Stimulated activated CD4-positive, alpha-beta T cell treated with anti-CD3 and anti-CD28 coated beads, Interleukin-15, amount 100 ng/mL, for 24 hours (primary cell): ENCODE results near the gene CCDC6.

Source experiments
- DNase-seq: peaks from one replicate; pipeline ENCODE4 v3.0.0-alpha.2; 2020

CCDC6 gene

DNA sequence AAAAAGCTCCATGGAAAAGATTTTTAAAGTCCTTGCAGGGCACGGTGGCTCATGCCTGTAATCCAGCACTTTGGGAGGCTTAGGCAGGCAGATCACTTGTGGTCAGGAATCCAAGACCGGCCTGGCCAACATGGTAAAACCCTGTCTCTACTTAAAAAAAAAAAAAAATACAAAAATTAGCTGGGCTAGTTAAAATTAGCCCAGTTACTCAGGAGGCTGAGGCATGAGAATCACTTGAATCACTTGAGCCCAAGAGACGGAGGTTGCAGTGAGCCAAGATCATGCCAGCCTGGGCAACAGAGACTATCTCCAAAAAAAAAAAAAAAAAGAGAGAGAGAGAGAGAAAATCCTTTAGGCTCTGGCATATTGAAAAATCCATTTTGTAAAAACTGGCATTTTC is 61.9 kb downstream of the CCDC6 start:
- DNase-seq = no peak

DNA sequence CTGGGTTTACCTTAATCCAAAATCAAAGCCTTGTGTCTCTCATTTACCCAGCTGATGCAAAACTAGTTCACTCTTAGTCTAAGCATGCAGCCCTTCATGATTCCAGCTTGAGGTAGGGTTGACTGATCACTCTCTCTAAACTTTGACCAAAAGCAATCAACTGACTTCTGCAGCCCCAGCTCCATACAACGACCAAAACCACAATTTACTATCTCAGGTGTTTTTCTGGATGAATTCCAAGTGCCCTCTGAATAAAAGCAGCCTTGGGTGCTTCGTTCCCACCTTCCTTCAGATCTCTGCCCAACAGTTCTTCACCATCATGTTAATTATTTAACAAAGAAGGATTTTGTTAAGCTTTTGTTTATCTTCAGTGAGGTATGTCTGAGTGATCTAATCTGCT is 62.6 kb downstream of the CCDC6 start:
- DNase-seq = no peak

- no peak for DNase-seq
Measured at GRCh38 chr10:59839576-59839975, 66.8 kb downstream of the CCDC6 start.

DNA sequence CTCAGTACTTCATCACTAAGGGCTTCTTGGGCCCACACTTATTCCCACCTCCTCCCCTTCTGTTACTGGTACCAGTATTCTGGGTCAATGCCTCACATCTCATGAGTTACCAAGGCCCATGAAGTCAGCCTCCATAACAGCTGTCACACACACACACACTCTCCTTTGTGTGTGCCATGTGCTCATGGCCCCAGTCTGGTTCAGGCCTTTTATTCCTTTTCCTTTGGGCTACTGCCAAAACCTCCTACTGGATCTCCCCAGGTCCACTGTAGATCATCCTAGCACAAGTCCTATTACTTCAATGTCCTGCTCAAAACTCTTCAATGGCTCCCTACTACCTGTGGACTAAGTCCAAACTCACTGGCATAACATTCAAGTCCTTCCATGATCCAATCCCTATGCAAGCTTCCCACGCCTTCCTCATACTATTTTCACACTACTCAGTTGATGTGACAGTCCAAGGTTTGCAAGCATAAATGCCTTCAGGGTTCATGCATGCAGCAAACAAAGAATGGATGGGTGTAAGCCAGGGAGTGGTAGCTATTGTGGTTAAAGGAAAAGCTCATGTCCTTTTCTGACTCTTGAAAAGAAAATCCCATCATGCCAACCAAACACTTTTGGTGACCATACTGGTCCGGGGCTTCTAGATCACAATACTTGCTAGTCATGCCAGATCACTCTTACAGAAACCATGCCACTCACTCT is 68.1 kb downstream of the CCDC6 start:
- DNase-seq = no peak

DNA sequence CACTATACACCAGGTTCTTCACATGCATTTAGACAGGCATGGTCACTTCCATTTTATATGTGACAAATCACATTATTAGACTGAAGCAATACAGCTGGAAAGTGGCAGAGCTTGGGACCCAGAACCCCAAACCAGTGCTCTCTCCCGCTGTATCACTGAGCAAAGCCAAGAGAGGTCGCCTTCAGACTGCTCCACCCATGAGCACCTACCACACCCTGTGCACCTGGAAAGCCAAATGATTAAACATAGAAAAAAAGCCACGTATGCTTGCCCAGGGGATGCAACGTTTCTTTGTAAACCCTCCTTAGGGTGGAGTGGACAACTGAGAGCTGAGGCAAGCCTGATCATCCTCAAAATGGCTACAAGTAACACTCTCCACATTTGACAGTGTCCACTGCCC is 72.5 kb downstream of the CCDC6 start:
- no peak for DNase-seq

GRCh38 chr10:59832506-59832905 is 73.8 kb downstream of the CCDC6 start:
- DNase-seq = no peak

- DNase-seq = no peak
Measured at GRCh38 chr10:59831658-59832503, 74.5 kb downstream of the CCDC6 start.

DNA sequence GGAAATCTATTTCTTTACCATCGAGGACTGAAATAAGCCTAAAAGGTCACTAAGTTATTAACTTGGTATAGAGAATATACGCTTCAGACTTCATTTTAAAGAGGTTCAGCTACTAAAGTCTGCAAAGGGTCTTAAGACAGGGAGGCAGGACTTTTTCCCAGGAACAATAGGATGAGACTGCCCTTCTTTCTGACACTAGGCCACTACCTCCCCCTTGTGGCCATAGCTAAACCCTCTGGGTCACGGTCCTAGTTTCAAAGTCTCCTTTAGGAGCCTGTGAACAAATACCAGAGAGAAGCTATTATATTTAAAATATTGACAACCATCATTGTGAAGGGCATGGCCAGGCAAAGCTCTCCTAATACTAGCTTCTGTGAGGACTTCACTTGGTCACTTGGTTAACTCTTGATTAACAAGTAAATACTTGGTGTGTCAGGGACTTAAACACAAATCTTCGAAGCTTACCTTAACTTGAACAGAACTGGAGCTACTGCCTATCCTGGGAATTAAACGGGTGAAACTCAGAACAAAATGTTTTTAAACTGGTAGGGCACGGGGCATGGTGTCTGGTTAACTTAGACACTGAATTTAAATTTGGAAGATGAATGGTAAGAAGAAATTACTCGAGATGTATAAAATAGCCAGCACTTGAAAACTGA is 75.6 kb downstream of the CCDC6 start:
- peak; percentile 38 for DNase-seq

GRCh38 chr10:59829601-59830000 is 76.8 kb downstream of the CCDC6 start:
- no peak for DNase-seq

GRCh38 chr10:59829024-59829423 is 77.3 kb downstream of the CCDC6 start:
- no peak for DNase-seq

DNA sequence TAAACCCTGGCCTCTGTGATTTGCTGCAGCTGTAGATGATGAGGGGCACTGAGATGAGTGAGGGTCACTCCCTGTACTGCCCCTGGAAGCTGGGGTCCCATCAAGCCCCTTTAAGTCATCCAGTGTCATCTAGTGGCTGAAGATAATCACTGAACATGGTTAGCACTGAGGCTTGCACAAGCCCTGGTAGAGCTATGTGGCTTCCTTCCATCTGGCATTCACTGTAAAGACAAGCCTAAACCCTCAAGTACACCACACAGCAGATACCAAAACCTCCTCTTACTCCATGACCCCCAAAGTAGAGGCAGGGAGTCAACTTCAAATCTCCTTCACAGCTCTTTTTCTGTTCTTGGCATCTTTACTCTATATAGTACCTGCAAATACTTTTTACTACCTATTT is 80.4 kb downstream of the CCDC6 start:
- DNase-seq = no peak

DNA sequence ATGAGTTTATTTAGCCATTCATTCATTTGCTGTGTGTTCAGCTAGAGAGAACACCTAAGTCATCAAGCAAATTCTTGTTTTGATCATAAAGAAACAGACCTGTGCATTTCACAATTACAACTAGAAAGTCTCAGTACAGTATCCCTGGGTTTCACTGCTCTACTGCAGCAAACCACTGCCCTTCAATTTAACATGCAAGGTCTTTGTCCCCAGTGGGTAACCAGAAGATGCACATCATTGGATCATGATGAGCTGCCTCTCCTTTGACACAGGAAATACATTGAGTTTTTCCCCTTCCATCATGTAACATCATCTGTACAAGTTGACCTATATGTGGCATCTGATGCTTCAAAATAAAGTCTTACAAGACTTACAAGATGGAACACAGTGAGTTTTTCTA is 82.6 kb downstream of the CCDC6 start:
- DNase-seq = no peak

DNA sequence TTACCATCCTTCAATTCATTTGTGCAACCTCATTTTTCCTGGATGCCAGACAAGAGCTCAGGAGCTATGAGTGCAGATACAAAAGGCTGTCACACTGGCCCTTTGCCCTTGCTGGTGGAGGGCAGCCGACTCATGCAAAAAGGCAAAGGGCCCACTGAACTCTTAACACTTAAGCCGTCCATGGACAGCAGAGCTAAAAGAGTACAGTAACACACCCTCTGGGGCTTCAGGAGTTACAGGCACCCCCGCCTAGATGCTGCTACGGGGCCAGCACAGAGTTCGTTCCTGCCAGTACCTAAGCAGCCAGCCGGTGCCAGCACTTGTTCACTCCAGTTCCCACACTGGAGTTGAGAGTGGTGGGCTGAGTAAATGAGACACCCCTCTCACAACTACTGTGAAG is 83.2 kb downstream of the CCDC6 start:
- DNase-seq = no peak

GRCh38 chr10:59820471-59820870 is 85.9 kb downstream of the CCDC6 start:
- no peak for DNase-seq

GRCh38 chr10:59819683-59820082 is 86.7 kb downstream of the CCDC6 start:
- no peak for DNase-seq

DNA sequence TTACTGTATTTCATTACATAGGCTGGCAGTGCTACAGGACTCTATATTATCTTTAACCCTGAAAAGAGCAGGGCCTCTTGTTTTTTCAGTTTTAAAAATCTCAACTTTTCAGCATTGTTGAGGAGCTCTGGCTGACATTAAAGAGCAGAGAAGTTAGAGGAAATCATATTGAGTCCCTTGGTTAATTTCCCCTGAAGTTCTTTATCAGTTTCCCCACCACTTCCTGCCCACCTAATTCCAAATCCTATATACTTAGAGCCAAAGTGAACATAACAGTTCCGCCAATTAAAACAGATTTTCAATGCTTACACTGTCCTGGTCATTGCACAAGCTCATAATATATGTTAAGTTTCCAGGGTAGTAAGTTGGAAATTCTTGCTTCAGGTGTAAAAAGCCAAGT is 87.1 kb downstream of the CCDC6 start:
- DNase-seq = no peak

DNA sequence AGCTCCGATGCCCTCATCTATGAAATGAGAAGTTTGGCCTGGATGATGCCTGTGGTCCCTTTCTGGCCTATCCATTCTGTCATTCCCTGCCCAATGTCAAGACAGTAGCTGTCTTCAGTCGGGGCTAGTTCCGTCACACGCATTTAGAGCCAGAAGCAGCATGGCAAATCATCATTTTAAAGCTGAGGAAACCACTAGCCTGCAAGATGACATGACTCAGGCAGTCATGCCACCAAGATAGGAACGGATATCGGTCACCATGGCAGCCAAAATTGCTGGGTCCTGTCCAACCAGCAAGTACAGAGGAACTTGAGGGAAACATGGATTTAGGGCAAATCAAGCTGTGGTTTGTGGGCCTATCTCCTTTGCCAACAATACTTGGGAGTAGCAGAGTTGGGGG is 88.6 kb downstream of the CCDC6 start:
- no peak for DNase-seq

DNA sequence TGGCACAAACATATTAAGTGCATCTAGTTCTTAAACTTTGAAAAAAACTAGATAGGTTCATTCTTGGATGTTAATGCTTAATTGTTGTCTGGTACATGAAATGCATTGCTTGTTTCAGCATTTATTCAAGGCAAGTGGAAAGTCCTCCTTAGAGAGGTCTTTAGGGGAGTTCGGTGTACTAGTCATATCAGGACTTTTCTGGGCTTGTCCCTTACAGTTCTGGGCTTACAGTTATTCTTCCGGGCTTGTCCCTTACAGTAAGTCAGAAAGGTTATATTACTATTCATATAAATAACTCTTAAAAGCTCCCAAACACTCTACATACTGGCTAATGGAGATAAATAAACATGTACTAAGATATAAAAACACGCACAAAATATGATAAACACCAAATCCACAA is 91.5 kb downstream of the CCDC6 start:
- no peak for DNase-seq

GRCh38 chr10:59812519-59813122 is 93.7 kb downstream of the CCDC6 start:
- DNase-seq = no peak

GRCh38 chr10:59809644-59809974 is 96.7 kb downstream of the CCDC6 start:
- DNase-seq = no peak

GRCh38 chr10:59808896-59809643 is 97.3 kb downstream of the CCDC6 start:
- peak; percentile 83 for DNase-seq

- no peak for DNase-seq
Measured at GRCh38 chr10:59807629-59808620, 98.4 kb downstream of the CCDC6 start.
